ENCODE data around the gene MMP24.

DNA sequence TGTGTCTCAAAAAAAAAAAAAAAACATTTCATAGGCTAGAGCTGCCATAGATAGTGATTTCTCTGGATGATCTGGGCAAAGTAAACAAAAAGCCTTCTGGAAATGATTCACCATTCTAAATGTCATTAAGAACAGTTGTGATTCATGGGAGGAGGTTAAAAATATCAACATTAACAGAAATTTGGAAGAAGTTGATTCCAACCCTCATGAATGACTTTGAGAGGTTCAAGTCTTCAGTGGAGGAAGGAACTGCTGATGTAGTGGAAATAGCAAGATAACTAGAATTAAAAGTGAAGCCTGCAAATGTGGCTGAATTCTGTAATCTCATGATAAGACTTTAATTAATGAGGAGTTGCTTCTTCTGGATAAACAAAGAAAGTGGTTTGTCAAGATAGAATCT is 26.8 kb upstream of the MMP24 start:
- TF ChIP-seq CTCF (IDR thresholded peaks at IDR 0.05; ENCODE audit: low read depth, low read length, missing input control) (no peak), YY1 (IDR thresholded peaks at IDR 0.05) (no peak), ZBTB33 (IDR thresholded peaks at IDR 0.05) (no peak), EGR1 (IDR thresholded peaks at IDR 0.05; ENCODE audit: low read depth in 2 of 2) (no peak), TAF1 (conservative IDR thresholded peaks at IDR 0.05) (no peak), JUND (IDR thresholded peaks at IDR 0.05) (no peak), RAD21 (IDR thresholded peaks at IDR 0.05) (no peak), RXRA (IDR thresholded peaks at IDR 0.05) (no peak), SP1 (IDR thresholded peaks at IDR 0.05) (no peak)
- TF ChIP-seq, protein P1, sequence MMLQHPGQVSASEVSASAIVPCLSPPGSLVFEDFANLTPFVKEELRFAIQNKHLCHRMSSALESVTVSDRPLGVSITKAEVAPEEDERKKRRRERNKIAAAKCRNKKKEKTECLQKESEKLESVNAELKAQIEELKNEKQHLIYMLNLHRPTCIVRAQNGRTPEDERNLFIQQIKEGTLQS (IDR thresholded peaks at IDR 0.05): no peak
- TF ChIP-seq, protein P2, sequence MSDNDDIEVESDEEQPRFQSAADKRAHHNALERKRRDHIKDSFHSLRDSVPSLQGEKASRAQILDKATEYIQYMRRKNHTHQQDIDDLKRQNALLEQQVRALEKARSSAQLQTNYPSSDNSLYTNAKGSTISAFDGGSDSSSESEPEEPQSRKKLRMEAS (IDR thresholded peaks at IDR 0.05): no peak
- TF ChIP-seq, protein P3, sequence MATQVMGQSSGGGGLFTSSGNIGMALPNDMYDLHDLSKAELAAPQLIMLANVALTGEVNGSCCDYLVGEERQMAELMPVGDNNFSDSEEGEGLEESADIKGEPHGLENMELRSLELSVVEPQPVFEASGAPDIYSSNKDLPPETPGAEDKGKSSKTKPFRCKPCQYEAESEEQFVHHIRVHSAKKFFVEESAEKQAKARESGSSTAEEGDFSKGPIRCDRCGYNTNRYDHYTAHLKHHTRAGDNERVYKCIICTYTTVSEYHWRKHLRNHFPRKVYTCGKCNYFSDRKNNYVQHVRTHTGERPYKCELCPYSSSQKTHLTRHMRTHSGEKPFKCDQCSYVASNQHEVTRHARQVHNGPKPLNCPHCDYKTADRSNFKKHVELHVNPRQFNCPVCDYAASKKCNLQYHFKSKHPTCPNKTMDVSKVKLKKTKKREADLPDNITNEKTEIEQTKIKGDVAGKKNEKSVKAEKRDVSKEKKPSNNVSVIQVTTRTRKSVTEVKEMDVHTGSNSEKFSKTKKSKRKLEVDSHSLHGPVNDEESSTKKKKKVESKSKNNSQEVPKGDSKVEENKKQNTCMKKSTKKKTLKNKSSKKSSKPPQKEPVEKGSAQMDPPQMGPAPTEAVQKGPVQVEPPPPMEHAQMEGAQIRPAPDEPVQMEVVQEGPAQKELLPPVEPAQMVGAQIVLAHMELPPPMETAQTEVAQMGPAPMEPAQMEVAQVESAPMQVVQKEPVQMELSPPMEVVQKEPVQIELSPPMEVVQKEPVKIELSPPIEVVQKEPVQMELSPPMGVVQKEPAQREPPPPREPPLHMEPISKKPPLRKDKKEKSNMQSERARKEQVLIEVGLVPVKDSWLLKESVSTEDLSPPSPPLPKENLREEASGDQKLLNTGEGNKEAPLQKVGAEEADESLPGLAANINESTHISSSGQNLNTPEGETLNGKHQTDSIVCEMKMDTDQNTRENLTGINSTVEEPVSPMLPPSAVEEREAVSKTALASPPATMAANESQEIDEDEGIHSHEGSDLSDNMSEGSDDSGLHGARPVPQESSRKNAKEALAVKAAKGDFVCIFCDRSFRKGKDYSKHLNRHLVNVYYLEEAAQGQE (IDR thresholded peaks at IDR 0.05): no peak

Measured in liver (tissue), 3 donors.